Cardiac fibroblast (primary cell): Measurements from ENCODE around the gene RER1.
A peak's percentile ranks its signal among the peaks of the same experiment; 100 is the strongest.

ENCODE experiments used
- DNase-seq, 2 donors: peaks; one replicate each; pipeline versions ENCODE4 v3.0.0 to v3.0.0-alpha.2; 2010; ENCODE audit warnings: low read depth in 2 of 2
- H3K4me3 ChIP-seq, 2 donors: replicated peaks in 1 of 2; 1 replicate in 1 of 2; 2 replicates in 1 of 2; pipeline ENCODE4 v1.5.1; 2011; ENCODE audit warnings: low read depth in 2 of 2, low read length in 2 of 2, mild to moderate bottlenecking in 2 of 2, moderate library complexity in 1 of 2
- TF ChIP-seq, protein P1 (sequence below): IDR thresholded peaks from one replicate; pipeline ENCODE4 v1.5.1; 2011; ENCODE audit warnings: low read depth, mild to moderate bottlenecking, low read length, inconsistent platforms

Gene RER1

DNA sequence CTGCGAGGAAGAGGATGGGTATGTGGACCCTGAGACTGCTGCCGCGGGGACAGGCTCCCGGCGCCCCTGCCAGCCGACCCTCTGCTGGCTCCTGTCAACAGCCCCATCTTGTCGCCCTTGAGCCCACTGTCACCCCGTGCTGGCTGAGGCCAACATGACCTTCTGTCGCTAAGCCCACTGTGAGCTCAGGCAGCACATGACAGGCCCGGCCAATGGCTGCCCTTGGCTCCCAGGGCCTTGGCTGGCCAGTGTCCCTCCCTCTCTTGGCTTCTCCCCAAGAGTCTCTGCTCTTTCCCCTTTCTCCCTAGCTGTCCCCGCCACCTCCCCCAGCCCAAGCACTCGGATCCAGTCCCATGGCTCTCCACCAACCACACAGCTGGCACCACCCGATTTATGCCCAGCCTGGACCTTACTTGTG lies 17.2 kb downstream of the RER1 start:
- no peak for DNase-seq
- TF ChIP-seq, protein P1, sequence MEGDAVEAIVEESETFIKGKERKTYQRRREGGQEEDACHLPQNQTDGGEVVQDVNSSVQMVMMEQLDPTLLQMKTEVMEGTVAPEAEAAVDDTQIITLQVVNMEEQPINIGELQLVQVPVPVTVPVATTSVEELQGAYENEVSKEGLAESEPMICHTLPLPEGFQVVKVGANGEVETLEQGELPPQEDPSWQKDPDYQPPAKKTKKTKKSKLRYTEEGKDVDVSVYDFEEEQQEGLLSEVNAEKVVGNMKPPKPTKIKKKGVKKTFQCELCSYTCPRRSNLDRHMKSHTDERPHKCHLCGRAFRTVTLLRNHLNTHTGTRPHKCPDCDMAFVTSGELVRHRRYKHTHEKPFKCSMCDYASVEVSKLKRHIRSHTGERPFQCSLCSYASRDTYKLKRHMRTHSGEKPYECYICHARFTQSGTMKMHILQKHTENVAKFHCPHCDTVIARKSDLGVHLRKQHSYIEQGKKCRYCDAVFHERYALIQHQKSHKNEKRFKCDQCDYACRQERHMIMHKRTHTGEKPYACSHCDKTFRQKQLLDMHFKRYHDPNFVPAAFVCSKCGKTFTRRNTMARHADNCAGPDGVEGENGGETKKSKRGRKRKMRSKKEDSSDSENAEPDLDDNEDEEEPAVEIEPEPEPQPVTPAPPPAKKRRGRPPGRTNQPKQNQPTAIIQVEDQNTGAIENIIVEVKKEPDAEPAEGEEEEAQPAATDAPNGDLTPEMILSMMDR, result no peak
- no peak overlapping the region for H3K4me3 ChIP-seq

DNA sequence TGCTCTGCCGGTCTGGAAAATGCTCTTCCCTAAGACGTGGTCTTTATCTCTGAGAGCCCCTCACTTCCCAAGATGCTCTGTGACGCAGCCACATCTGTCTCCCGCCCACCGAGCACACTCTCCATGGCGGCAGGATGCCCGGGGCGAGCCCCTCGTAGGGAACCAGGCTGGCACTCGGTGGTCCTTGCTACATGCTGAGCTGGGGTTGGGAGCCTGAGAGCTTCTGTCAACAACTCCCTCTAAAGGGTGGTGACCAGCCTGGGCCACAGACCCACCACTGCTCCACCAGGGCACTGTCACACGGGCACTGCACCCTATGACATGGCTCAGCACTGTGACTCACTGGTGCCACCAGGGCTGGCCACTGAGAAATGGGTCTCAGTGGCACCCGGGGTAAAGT lies 18.1 kb downstream of the RER1 start:
- DNase-seq, result no peak
- TF ChIP-seq, protein P1, result no peak
- H3K4me3 ChIP-seq, result no peak overlapping the region

DNA sequence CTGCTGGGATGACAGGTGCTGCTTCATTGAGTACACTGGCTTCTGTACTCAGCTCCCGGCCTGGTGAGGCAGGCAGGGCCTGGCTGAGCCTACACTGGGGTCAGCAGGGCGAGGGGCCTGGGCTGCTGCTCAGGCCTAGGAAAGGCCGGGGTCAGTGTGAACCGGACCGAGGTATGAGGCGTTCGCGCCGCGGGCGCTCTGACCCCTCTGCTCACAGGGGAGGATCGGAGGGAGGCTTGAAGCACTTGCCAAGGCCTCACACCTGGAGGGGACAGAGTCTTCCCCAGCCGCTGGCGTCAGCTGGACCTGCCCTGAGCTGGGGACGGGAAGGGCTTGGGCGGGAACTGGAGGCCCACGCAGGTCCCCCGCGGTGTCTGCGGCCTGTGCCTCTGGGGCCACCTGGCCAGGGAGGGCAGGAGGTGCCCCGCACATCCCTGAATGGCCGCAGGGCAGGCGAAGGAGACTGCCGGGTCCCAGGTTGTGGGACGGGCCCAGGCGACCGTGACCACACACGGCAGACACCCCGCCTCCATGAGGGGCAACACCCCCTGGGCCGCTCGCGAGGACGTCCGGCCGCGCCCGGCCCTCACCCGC lies 20.3 kb downstream of the RER1 start:
- TF ChIP-seq, protein P1, result no peak
- peak overlapping the region; percentile 87 to 89 for H3K4me3 ChIP-seq
- no peak for DNase-seq

DNA sequence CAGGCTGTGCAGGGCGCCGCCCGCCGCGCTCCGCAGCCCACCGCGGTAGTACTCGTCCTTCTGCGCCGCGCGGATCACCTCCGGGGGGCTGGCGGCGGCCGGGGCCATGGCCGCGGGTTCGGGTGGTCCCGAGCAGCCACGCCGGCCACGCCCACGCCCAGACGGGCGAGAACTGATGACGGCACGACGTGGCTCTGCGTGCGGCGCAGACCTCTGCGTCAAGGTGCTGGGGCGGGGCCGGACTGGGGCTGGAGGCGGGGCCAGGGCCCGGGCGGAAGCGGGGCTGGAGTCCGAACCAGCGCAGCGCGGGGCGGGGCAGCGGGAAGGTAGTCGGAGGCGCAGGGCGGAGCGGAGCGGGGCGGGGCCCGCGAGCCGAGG lies 20.7 kb downstream of the RER1 start, which contains the start of gene PEX10:
Gene PEX10, minus strand, starts transcription at position 170 of the 378 bp plus-strand sequence. Its CDS starts 62 bp downstream, at position 108.
- peak within 1 kb of the TSS; percentile 87 to 89 for H3K4me3 ChIP-seq
- TF ChIP-seq, protein P1, result no peak
- peak; percentile 95 to 96 for DNase-seq

DNA sequence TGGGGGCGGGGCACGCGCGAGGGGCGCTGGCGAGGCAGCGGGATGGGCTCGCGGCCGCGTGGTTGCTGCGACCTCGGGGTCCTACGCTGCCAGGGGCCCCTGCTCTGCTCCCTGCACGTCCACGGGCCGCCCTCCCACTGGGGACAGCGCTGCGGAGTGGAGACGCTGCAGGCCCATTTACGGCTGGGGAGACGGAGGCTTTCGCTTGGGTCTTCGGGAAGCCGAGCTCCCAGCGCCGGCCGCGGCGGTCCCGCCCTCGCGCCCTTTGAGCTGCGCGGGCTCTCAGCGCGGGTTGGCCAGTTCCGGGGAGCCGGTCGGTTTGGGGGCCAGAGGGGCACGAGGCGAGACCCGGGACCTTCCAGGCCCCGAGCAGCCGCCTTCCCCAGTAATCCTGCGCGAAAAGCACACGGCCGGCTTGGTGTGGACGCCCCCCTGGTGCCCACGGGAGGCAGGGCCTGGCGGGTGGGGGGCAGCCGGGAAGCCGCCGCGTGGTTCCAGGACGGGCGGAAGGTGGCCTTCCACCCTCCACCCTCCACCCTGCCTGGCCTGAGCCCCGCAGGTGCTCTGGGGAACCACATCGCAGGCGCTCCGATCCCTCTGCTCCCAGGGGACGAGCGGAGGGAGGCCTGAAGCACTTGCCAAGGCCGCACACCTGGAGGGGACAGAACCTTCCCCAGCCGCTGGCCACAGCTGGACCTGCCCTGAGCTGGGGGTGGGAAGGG lies 21.3 kb downstream of the RER1 start:
- TF ChIP-seq, protein P1, result no peak
- DNase-seq, result no peak
- H3K4me3 ChIP-seq, result peak overlapping the region; percentile 69 to 87

DNA sequence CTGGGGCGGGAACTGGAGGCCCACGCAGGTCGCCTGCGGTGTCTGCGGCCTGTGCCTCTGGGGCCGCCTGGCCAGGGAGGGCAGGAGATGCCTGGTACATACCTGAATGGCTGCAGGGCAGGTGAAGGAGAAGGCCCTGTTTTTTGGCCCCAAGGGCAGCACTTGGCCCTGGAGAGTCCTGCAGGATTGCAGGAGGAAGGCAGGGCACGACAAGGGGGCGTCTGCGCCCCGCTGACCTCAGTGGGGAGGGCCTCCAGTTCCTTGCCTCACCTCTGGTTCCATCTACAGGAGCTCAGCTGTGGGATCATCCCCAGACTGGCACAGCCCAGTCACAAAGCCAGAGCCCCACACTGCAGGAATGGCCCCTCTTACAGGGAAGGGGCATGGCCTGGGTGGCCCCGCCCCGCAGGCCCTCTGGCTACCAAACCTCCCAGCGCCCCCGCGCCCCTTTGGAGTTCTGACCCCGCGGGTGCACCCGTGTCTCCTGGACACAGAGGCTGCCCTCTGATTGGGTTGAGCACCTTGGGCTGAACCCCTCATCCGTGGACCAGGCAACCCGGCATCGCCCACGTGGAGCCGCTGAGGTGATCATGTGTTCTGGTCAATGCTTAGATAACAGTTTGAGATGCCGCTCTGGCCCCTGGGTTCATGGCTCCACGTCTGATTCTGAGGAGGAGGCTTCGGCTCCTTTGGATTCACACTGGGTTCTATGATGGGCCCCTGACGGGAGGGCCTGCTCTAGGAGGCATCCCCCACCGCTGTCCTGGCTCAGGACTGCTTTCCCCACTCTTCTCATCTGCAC lies 22.1 kb downstream of the RER1 start:
- no peak for DNase-seq
- peak overlapping the region; percentile 69 to 87 for H3K4me3 ChIP-seq
- TF ChIP-seq, protein P1, result no peak
